Sigmoid colon (tissue), 7 donors: Measurements from ENCODE around the gene ADGRG6. TPM values are rescaled to one million over a fixed set of nuclear protein-coding genes. Genes with fewer than 3 reads are reported as not detected.

Experiments
- DNase-seq: peaks from one replicate; pipeline ENCODE4 v3.0.0-alpha.2; 2019
- H3K27ac ChIP-seq, 4 donors: fragments of 200-600 bp; sonication (generic); one replicate each; pipeline ENCODE4 v1.5.1; 2016 to 2019; ENCODE audit warnings: mild to moderate bottlenecking in 1 of 4
- H3K27me3 ChIP-seq, 3 donors: fragments of 200-600 bp; sonication (generic); one replicate each; pipeline ENCODE4 v1.5.1; 2019; ENCODE audit warnings: mild to moderate bottlenecking in 1 of 3
- H3K36me3 ChIP-seq, 4 donors: fragments of 200-600 bp; sonication (generic); one replicate each; pipeline ENCODE4 v1.5.1; 2016 to 2019
- H3K4me1 ChIP-seq, 4 donors: fragments of 200-600 bp; sonication (generic); one replicate each; pipeline ENCODE4 v1.5.1; 2017 to 2019
- H3K4me3 ChIP-seq, 4 donors: fragments of 200-600 bp; sonication (generic); one replicate each; pipeline ENCODE4 v1.5.1; 2017 to 2019; ENCODE audit warnings: mild to moderate bottlenecking in 2 of 4, moderate library complexity in 1 of 4
- H3K9me3 ChIP-seq, 4 donors: fragments of 200-600 bp in 3 of 4; sonication (generic) in 3 of 4; one replicate each; pipeline versions ENCODE4 v1.5.1 to v1.6.1; 2013 to 2019
- CTCF ChIP-seq, 4 experiments: fragments of 450-650 bp in 3 of 4; fragments of 200-600 bp in 1 of 4; IDR thresholded peaks; one replicate each; pipeline ENCODE4 v1.5.1; 2016 to 2019; ENCODE audit warnings: antibody characterized with exemption in 4 of 4, mild to moderate bottlenecking in 3 of 4, moderate library complexity in 2 of 4
- EP300 ChIP-seq, 4 donors: sonication (generic); formaldehyde crosslinking; IDR thresholded peaks; one replicate each; pipeline ENCODE4 v1.6.1; 2017; ENCODE audit warnings: antibody characterized with exemption in 4 of 4
- POLR2A ChIP-seq, 2 donors: fragments of 450-650 bp; IDR thresholded peaks; one replicate each; pipeline ENCODE4 v1.6.1; 2016; ENCODE audit warnings: antibody characterized with exemption in 2 of 2, mild to moderate bottlenecking in 2 of 2, moderate library complexity in 2 of 2
- POLR2AphosphoS5 ChIP-seq, 4 donors: sonication (generic); formaldehyde crosslinking; IDR thresholded peaks; one replicate each; pipeline ENCODE4 v1.6.1; 2017; ENCODE audit warnings: antibody characterized with exemption in 4 of 4
- WGBS, 2 donors: extraction: QIAGEN DNeasy Blood & Tissue Kit; methylation state at CpG; one replicate each; pipeline ENCODE4 v1.1.7; 2013; 5-methylcytosine and 5-hydroxymethylcytosine counted together
- intact Hi-C: fragments of 100-400 bp; cut with DNase I; formaldehyde crosslinking; loops from one replicate; pipeline ENCODE4 v1.15.1; 2023
- polyA plus RNA-seq, 3 donors: library from polyadenylated mRNA; stranded (reverse); fragments of 200-250 nt; gene quantifications; one replicate each; pipeline ENCODE4 v1.2.3, GENCODE V29; 2013
- total RNA-seq, 4 donors: library from RNA; depleted of rRNA; stranded (reverse); fragments of >200 nt; gene quantifications; one replicate each; pipeline ENCODE4 v1.1.0, GENCODE V29; 2016
- donor health status: healthy with polysubstance abuse.
- donor health status: Bipolar disorder and iron deficiency.
- donor health status: healthy.

Gene ADGRG6
- total and polyA plus RNA-seq, 7 donors, result 0.60 to 17.6 (median 12.6) TPM

DNA sequence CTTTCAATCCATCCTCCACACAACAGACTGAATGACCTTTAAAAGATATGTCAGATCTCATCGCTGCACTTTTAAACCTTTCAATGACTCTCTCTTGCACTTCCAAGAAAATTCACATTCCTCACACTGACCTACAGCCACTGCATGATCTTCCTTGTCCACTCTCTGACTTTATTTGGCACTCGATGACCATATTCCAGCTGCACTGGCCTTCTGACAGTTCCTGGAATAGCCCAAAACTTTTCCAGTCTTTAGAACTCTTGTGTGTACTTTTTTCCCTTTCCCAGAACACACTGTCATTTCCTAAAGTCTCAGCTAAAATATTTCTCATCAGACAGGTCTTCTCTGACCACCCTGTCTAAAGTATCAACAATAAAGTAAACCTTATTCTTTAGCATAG is 174.6 kb downstream of the ADGRG6 start:
- TF ChIP-seq POLR2A (IDR thresholded peaks at IDR 0.05), result no peak
- no peak for TF ChIP-seq POLR2AphosphoS5 (IDR thresholded peaks at IDR 0.05)
- TF ChIP-seq EP300 (IDR thresholded peaks at IDR 0.05), result no peak
- no peak for TF ChIP-seq CTCF (IDR thresholded peaks at IDR 0.05)
- Histone ChIP-seq H3K4me3 (no peak overlapping the region), H3K4me1 (no peaks in the 10 kb centered on the region), H3K36me3 (no peaks in the 10 kb centered on the region), H3K27ac (no peak overlapping the region), H3K9me3 (no peaks in the 10 kb centered on the region), H3K27me3 (no peaks in the 10 kb centered on the region)
- intact Hi-C loops, result loop anchor here (5.0 kb wide), 1 partner anchor 216 kb away; no protein-coding TSS in a partner anchor
- 78 to 87% methylated on average over 2 of the region's 2 CpGs for WGBS, 2 donors
- DNase-seq, result no peak

DNA sequence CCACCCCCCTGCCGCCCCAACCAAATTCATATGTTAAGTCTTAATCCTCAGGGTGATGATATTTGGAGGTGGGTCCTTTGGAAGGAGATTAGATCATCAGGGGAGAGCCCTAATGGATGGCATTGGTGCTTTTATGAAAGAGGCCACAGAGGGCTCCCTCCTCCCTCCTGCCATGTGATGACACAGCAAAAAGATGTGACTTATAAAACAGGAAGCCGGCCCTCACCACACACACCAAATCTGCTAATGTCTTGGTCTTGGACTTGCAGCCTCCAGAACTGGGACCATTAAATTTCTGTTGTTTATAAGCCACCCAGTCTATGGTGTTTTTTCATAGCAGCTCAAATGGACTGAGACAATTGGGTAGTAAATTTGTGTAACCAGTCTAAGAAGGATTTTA is 176.3 kb downstream of the ADGRG6 start:
- intact Hi-C loops, result loop anchor here (5.0 kb wide), 1 partner anchor 214 kb away; no protein-coding TSS in a partner anchor
- Histone ChIP-seq H3K27ac (no peak overlapping the region), H3K4me1 (no peaks in the 10 kb centered on the region), H3K4me3 (no peak overlapping the region), H3K36me3 (no peaks in the 10 kb centered on the region), H3K27me3 (no peaks in the 10 kb centered on the region), H3K9me3 (no peaks in the 10 kb centered on the region)
- 87 to 91% methylated on average over 2 of the region's 2 CpGs for WGBS, 2 donors
- DNase-seq, result no peak
- TF ChIP-seq POLR2A (IDR thresholded peaks at IDR 0.05) (no peak), EP300 (IDR thresholded peaks at IDR 0.05) (no peak), POLR2AphosphoS5 (IDR thresholded peaks at IDR 0.05) (no peak), CTCF (IDR thresholded peaks at IDR 0.05) (no peak)

DNA sequence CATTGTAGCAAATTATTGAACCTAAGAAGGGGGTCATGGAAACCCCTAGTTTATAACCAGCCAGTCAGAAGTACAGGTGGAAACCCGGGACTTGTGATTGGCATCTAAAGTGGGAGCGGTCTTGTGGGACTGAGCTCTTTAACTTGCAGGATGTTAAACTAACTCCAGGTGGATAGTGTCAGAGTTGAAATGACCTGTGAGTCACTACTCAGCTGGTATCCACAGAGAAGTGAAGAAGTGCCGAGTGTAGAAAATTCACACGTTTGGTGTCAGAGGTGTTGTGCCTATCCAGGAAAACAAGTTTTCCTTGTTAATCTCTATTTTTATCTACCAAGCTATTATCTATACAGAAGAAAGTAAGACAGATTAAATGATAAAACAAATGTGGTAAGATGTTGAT is 179.7 kb downstream of the ADGRG6 start:
- no peak overlapping the region for H3K27ac ChIP-seq
- no peaks in the 10 kb centered on the region for H3K36me3 ChIP-seq
- no peaks in the 10 kb centered on the region for H3K4me1 ChIP-seq
- intact Hi-C loops, result no loop called here
- H3K9me3 ChIP-seq, result no peaks in the 10 kb centered on the region
- WGBS, 2 donors, result 66 to 79% methylated on average over 4 of the region's 4 CpGs
- no peak for DNase-seq
- H3K27me3 ChIP-seq, result no peaks in the 10 kb centered on the region
- H3K4me3 ChIP-seq, result no peak overlapping the region
- TF ChIP-seq POLR2AphosphoS5 (IDR thresholded peaks at IDR 0.05), result no peak

- H3K4me3 ChIP-seq, result no peak overlapping the region
- WGBS, 2 donors, result 9 to 27% methylated on average over 1 of the region's 1 CpG
- intact Hi-C loops, result no loop called here
Measured at GRCh38 chr6:142482249-142482648, 180.4 kb downstream of the ADGRG6 start.

GRCh38 chr6:142482974-142483373 is 181.2 kb downstream of the ADGRG6 start:
- no peak for DNase-seq
- TF ChIP-seq EP300 (IDR thresholded peaks at IDR 0.05) (no peak), POLR2A (IDR thresholded peaks at IDR 0.05) (no peak), CTCF (IDR thresholded peaks at IDR 0.05) (no peak), POLR2AphosphoS5 (IDR thresholded peaks at IDR 0.05) (no peak)
- intact Hi-C loops, result no loop called here
- WGBS, 2 donors, result 46 to 68% methylated on average over 5 of the region's 5 CpGs
- H3K27ac ChIP-seq, result no peak overlapping the region
- no peak overlapping the region for H3K4me3 ChIP-seq
- no peaks in the 10 kb centered on the region for H3K4me1 ChIP-seq
- H3K9me3 ChIP-seq, result no peaks in the 10 kb centered on the region
- no peaks in the 10 kb centered on the region for H3K36me3 ChIP-seq
- H3K27me3 ChIP-seq, result no peaks in the 10 kb centered on the region

More at GRCh38 chr6:142482249-142482648, 180.4 kb downstream of the ADGRG6 start:
- no peak for DNase-seq
- no peak overlapping the region for H3K27ac ChIP-seq
- H3K36me3 ChIP-seq, result no peaks in the 10 kb centered on the region
- H3K27me3 ChIP-seq, result no peaks in the 10 kb centered on the region
- no peaks in the 10 kb centered on the region for H3K4me1 ChIP-seq
- H3K9me3 ChIP-seq, result no peaks in the 10 kb centered on the region
- TF ChIP-seq EP300 (IDR thresholded peaks at IDR 0.05) (no peak), CTCF (IDR thresholded peaks at IDR 0.05) (no peak), POLR2AphosphoS5 (IDR thresholded peaks at IDR 0.05) (no peak), POLR2A (IDR thresholded peaks at IDR 0.05) (no peak)
